Right atrium auricular region (tissue), 2 donors: ENCODE measurements around the gene BMP7. TPM values are rescaled to one million over a fixed set of nuclear protein-coding genes. Genes with fewer than 3 reads are reported as not detected.

ENCODE experiments used
- DNase-seq: peaks from one replicate; pipeline ENCODE4 v3.0.0-alpha.2; 2019; ENCODE audit warnings: low spot score
- H3K27ac ChIP-seq, 2 donors: fragments of 200-600 bp; sonication (generic); 1 replicate in 1 of 2; 2 replicates in 1 of 2; pipeline ENCODE4 v1.5.1; 2016 to 2019
- H3K27me3 ChIP-seq, 2 donors: fragments of 200-600 bp; sonication (generic); one replicate each; pipeline versions ENCODE4 v1.5.1 to v1.6.0; 2017 to 2019
- H3K36me3 ChIP-seq: fragments of 200-600 bp; sonication (generic); one replicate; pipeline ENCODE4 v1.5.1; 2016
- H3K4me1 ChIP-seq, 2 donors: fragments of 200-600 bp; sonication (generic); one replicate each; pipeline versions ENCODE4 v1.5.1 to v1.6.0; 2017 to 2019
- H3K4me3 ChIP-seq, 2 donors: fragments of 200-600 bp; sonication (generic); 1 replicate in 1 of 2; 2 replicates in 1 of 2; pipeline ENCODE4 v1.5.1; 2017 to 2019; ENCODE audit warnings: mild to moderate bottlenecking in 1 of 2, moderate library complexity in 1 of 2
- H3K9me3 ChIP-seq, 2 donors: fragments of 200-600 bp; sonication (generic); one replicate each; pipeline ENCODE4 v1.5.1; 2019
- total RNA-seq, 2 donors: library from RNA; depleted of rRNA; stranded (reverse); fragments of >200 nt; gene quantifications; one replicate each; pipeline ENCODE4 v1.1.0, GENCODE V29; 2016
- TF ChIP-seq, protein P1 (sequence below), 2 donors: fragments of 200-600 bp; sonication (generic); IDR thresholded peaks; one replicate each; pipeline ENCODE4 v1.5.1; 2019; ENCODE audit warnings: antibody characterized with exemption in 2 of 2

BMP7 gene
- total RNA-seq, 2 donors from 2014 or later, result 15.1 to 23.0 TPM

DNA sequence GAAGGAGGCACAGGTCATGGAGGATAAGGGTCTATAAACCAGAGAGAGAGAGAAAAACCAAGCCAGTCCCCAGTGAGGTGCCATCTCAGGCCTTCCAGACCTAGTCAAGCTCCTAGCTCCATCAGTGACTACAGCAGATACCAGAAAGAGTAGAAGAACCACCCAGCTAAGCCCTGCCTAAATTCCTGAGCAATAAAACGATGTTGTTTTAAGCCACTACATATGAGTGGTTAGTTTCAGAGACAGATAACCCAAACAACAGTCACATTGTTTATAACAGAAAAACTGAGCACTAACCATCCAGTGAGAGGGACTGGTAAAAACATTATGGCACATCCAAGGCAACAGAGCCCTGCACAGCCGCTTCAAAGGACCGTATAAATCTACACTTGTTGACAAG lies 59.2 kb downstream of the BMP7 start:
- TF ChIP-seq, protein P1, sequence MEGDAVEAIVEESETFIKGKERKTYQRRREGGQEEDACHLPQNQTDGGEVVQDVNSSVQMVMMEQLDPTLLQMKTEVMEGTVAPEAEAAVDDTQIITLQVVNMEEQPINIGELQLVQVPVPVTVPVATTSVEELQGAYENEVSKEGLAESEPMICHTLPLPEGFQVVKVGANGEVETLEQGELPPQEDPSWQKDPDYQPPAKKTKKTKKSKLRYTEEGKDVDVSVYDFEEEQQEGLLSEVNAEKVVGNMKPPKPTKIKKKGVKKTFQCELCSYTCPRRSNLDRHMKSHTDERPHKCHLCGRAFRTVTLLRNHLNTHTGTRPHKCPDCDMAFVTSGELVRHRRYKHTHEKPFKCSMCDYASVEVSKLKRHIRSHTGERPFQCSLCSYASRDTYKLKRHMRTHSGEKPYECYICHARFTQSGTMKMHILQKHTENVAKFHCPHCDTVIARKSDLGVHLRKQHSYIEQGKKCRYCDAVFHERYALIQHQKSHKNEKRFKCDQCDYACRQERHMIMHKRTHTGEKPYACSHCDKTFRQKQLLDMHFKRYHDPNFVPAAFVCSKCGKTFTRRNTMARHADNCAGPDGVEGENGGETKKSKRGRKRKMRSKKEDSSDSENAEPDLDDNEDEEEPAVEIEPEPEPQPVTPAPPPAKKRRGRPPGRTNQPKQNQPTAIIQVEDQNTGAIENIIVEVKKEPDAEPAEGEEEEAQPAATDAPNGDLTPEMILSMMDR (IDR thresholded peaks at IDR 0.05), result no peak
- no peaks in the 10 kb centered on the region for H3K27me3 ChIP-seq
- no peaks in the 10 kb centered on the region for H3K36me3 ChIP-seq
- peaks cover 0 to 4% of the 10 kb centered on the region in 2 donors for H3K4me1 ChIP-seq
- no peak for DNase-seq
- no peak overlapping the region for H3K4me3 ChIP-seq
- H3K27ac ChIP-seq, result no peak overlapping the region
- peaks cover 0 to 5% of the 10 kb centered on the region in 2 donors for H3K9me3 ChIP-seq

DNA sequence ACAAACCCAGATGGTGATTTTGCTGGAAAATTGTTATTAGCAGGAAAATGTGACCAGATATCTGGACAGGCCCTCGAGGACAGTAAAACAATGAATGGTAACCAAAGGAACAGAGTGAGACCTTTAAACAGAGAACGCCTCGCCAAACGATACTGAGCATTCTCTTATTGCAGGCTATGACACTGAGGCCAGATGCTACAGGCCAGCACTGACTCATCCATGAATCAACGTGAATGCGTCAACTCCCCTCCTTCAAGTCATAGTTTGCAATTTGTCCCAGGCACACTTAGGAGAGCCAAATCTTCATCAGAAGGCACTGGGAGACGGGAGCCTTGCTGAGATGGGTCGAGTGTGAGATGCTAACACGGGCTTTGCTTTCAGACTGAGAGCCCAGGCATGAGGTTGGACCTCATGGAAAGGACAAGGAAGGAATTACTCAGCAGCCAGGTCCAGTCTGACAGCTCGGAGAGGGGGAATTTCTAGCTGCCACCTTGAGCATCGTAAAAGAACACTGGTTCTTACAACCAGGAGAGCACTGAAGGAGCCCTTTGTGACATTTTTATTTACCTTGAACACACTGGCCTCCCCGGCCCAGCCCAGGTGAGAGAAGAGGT lies 60.7 kb downstream of the BMP7 start:
- no peaks in the 10 kb centered on the region for H3K27me3 ChIP-seq
- H3K9me3 ChIP-seq, result peaks cover 0 to 5% of the 10 kb centered on the region in 2 donors

DNA sequence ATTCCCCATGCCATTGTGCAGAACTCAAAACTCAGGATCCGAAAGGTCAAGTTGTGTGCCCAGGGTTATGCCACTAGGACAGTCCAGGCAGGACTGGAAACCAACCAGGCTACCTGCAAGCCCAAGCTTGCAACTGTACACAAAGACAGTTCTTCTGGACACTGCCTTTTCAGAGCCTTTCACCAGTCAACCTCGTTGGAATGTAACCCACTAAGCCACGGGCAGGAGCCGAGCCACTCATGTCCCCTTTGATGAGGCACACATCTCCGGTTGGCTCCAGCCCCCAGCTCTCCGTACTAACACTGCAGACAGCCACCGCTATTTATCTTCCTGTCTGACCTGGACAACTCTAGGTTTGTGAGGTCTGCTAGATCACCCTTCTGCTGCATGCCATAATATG lies 62.5 kb downstream of the BMP7 start:
- no peak for DNase-seq
- Histone ChIP-seq H3K27me3 (no peaks in the 10 kb centered on the region), H3K27ac (no peak overlapping the region), H3K4me1 (no peaks in the 10 kb centered on the region), H3K4me3 (no peak overlapping the region), H3K36me3 (no peaks in the 10 kb centered on the region), H3K9me3 (peaks cover 0 to 5% of the 10 kb centered on the region in 2 donors)
- TF ChIP-seq, protein P1 (IDR thresholded peaks at IDR 0.05), result no peak

More for the DNA sequence above, 60.7 kb downstream of the BMP7 start:
- Histone ChIP-seq H3K27ac (no peak overlapping the region), H3K36me3 (no peaks in the 10 kb centered on the region), H3K4me3 (no peak overlapping the region), H3K4me1 (no peaks in the 10 kb centered on the region)
- TF ChIP-seq, protein P1 (IDR thresholded peaks at IDR 0.05), result no peak
- no peak for DNase-seq

DNA sequence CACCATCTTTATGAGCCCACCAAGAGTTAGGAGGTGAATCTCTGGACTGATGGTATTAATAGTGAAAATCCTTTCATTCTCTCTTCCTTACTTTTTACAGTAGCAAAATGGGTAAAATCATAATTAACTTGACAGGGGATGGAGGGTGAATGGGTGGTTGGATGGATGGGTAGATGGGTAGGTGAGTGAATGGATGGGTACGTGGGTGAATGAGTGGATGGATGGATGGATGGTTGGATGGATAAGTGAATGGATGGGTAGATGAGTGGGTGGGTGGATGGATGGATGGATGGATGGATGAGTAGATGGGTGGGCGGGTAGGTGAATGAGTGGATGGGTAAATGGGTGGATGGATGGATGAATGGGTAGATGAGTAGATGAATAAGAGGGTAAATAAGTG lies 63.2 kb downstream of the BMP7 start:
- Histone ChIP-seq H3K4me1 (no peaks in the 10 kb centered on the region), H3K27ac (no peak overlapping the region), H3K36me3 (no peaks in the 10 kb centered on the region), H3K9me3 (peaks cover 0 to 5% of the 10 kb centered on the region in 2 donors), H3K27me3 (no peaks in the 10 kb centered on the region), H3K4me3 (no peak overlapping the region)
- TF ChIP-seq, protein P1 (IDR thresholded peaks at IDR 0.05), result no peak
- no peak for DNase-seq

DNA sequence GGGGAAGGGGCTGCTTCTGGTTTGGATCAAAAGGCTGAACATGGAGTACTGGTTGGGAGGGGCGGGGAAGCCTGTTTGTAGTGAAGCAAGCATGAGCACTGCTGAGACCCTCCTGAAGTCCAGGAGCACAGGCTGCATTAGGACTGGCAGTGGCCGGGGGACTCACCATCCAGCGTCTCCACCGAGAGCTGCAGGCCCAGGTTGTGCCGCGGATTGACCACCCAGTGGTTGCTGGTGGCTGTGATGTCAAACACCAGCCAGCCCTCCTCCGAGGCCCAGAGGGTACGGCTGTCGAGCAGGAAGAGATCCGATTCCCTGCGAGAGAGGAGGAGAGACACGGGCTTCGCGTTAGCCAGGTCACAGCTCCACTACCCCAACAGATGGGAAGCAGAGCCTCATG lies 64.1 kb downstream of the BMP7 start:
- no peaks in the 10 kb centered on the region for H3K27me3 ChIP-seq
- no peak overlapping the region for H3K4me3 ChIP-seq
- no peaks in the 10 kb centered on the region for H3K4me1 ChIP-seq
- no peak overlapping the region for H3K27ac ChIP-seq
- no peaks in the 10 kb centered on the region for H3K36me3 ChIP-seq
- peaks cover 0 to 3% of the 10 kb centered on the region in 2 donors for H3K9me3 ChIP-seq
- TF ChIP-seq, protein P1 (IDR thresholded peaks at IDR 0.05), result no peak
- DNase-seq, result no peak
